Retinal pigment epithelial cell (primary cell): Measurements from ENCODE around the gene DCLK1.

Experiments used
- DNase-seq: peaks from one replicate; pipeline ENCODE4 v3.0.0-alpha.2; 2010; ENCODE audit warnings: low read depth
- H3K4me3 ChIP-seq: 2 replicates; pipeline ENCODE4 v1.5.1; 2011; ENCODE audit warnings: mild to moderate bottlenecking, low read length, control low read depth, moderate library complexity
- TF ChIP-seq, protein P1 (sequence below): conservative IDR thresholded peaks from 2 replicates; pipeline ENCODE4 v1.5.1; 2011; ENCODE audit warnings: low read depth, low read length, control low read depth, inconsistent platforms

DCLK1 gene

DNA sequence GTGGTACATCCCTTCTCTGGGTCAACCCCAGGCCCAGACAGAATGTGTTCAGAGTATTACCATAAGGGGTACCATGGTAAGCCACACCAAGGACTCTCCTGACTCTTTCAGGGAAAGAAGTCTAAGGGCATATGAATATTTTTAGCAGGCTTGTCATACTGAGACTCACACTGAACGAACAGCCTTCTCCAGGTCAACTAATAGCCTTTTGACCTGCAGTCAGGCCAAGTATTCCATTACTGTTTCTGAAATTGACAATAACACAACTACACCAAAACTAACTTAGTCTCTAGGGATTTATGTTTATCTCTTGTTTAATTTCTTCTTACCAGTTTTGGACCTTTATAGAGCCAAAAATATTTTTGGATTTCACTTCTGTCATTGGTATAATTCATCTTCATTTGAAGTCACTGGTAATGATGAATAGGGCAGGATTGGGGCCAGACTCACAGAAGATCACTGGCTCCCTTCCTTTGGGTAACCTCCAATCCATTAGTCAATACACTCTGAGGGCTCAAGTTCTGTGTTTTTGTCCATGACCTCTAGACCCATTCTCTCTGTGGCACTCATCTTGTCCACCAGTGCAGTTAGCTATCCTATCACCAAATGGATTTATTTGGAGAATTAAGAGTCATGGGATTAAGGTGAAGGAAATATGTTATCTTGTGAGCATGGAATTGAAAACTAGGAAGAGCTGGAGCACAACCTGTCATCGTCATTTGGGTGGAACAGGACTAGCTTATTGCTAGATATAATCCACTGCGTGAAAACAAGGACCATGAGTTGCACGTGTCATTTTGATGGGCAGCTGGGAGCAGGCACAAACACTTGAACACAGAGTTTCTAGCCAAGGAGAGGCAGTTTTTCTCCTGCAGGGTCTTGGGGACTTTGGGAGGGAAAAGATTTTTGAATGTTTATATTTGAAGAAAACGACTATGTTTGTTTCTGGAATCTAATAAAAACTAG, 313.3 kb downstream of the DCLK1 start:
- DNase-seq, result no peak
- TF ChIP-seq, protein P1, sequence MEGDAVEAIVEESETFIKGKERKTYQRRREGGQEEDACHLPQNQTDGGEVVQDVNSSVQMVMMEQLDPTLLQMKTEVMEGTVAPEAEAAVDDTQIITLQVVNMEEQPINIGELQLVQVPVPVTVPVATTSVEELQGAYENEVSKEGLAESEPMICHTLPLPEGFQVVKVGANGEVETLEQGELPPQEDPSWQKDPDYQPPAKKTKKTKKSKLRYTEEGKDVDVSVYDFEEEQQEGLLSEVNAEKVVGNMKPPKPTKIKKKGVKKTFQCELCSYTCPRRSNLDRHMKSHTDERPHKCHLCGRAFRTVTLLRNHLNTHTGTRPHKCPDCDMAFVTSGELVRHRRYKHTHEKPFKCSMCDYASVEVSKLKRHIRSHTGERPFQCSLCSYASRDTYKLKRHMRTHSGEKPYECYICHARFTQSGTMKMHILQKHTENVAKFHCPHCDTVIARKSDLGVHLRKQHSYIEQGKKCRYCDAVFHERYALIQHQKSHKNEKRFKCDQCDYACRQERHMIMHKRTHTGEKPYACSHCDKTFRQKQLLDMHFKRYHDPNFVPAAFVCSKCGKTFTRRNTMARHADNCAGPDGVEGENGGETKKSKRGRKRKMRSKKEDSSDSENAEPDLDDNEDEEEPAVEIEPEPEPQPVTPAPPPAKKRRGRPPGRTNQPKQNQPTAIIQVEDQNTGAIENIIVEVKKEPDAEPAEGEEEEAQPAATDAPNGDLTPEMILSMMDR, result no peak
- no peak overlapping the region for H3K4me3 ChIP-seq

DNA sequence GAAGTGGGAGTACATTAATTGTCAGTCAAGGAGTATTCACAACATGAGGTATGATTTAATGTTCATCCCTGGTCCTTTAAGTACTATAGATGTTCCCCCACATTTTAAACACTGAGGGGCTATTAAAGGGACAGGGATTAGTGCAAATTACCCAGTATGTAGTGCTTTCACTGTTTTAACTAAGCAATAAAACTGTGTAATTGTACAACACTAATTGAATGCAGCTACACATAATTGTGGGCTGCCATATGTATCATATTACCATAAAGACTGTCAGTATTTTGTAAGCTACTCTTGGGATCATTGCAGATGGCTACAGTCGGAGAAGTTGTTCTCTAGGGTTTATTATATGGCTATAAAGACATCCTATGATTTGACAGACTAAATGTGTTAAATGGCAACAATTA, 316.6 kb downstream of the DCLK1 start:
- TF ChIP-seq, protein P1, result no peak
- no peak for DNase-seq
- H3K4me3 ChIP-seq, result no peak overlapping the region

DNA sequence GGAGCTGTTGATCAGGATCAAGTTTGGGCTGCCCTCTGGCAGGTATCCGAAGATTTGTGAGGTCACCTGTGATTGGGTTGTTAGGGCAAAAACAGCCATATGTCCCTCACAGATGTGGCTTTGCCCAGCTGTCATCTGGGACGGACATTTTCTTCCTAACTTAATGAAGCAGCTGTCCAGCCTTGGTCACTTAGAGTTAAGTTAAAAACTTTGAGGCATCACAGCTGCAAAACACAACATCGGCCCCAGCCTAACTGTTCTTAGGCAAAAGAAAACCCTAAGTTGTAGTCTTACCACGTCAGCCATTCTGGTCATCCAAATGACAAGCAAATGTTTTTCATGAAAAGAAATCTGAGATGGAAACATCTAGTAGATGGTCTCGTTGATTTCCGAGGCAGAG, 318.4 kb downstream of the DCLK1 start:
- TF ChIP-seq, protein P1, result no peak
- no peak for DNase-seq
- H3K4me3 ChIP-seq, result no peak overlapping the region

DNA sequence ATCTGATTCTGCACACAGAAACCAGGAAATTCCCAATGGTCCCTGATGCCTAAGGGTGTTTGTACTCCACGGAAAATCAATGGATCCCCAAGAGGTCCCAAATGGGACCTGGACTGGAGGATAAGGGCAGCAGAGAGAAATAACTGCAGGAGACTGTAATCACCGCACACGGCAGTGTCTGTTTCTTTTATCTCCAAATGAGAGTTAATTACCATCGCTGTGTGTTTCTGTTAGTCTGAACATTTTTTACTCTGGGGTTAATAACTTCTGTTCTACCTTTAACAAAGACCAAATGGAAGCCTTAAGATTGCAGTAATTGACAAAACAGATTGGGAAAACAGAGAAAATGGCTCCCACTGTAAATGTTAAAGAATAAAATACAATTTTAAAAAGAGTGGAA, 320.9 kb downstream of the DCLK1 start:
- DNase-seq, result no peak
- no peak overlapping the region for H3K4me3 ChIP-seq
- TF ChIP-seq, protein P1, result no peak

DNA sequence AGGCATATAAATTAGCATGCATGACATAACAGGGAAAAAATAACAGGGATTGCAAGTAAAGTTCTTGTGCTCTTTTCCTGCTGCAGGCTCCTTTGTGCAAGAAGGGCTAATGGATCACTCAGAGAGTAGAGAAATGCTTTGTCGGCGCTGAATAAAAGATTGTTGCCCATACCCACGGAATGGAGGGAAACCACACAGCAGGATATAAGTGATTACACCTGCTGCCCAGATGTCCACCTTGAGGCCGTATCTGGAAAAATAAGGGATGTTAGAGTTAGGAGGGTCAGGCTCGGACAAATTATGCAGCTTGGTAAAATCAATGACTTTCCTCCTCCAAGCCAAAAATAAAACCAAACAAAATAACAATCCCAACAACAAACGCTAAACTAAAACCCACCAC, 322.3 kb downstream of the DCLK1 start:
- TF ChIP-seq, protein P1, result no peak
- no peak overlapping the region for H3K4me3 ChIP-seq
- no peak for DNase-seq

DNA sequence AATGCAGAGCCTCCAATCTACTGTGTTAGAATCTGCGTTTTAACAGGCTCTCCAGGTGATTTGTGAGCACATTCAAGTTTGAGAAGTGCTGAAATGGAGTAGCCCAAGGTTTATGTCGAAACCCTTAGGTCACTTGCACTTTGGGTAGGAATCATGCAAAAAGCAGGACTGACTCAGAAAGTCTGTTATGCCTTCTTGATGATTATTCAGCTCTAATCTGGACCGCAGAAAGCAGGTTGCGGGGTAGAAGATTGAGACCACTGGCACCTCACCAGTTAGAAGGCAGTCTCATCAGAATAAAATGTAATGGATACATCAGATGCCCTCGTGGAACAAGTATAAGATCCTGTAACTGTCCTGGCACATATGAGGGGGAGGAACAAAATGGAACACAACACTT, 326.3 kb downstream of the DCLK1 start:
- no peak overlapping the region for H3K4me3 ChIP-seq
- TF ChIP-seq, protein P1, result no peak
- no peak for DNase-seq

DNA sequence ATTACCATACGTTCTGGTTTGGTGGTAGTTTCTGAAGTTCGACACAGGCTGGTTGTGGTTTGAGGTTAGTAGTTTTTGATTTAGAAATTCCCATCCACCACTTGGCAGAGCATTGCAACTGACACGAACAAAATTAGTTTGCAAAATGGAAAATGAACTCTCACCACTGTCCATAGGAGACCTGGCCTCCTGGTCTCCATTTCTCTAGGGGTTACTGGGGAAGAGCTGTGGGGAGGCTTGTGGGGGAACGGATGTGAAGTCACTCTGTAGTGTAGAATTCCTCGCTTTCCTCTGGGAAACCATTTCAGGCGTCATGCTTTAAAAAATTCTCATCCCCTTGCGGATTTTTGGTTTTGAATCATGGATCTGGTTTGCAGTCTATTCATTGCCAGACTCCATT, 333.2 kb downstream of the DCLK1 start:
- DNase-seq, result no peak
- H3K4me3 ChIP-seq, result no peak overlapping the region
- TF ChIP-seq, protein P1, result no peak
